HG02981 (cell line): Measurements from ENCODE around the gene WAC.
"Not testable (repeated sequence)": the region's sequence is repeated elsewhere in the genome, so short reads cannot be mapped to it uniquely, and the experiment has no call there.

Experiments used
- ATAC-seq: cut with Tn5 transposase; IDR thresholded peaks from one replicate; pipeline ENCODE4 v1.9.1; 2021; ENCODE audit warnings: mild to moderate bottlenecking, moderate library complexity; ENCODE audit not compliant: unreplicated experiment

WAC gene, protein sequence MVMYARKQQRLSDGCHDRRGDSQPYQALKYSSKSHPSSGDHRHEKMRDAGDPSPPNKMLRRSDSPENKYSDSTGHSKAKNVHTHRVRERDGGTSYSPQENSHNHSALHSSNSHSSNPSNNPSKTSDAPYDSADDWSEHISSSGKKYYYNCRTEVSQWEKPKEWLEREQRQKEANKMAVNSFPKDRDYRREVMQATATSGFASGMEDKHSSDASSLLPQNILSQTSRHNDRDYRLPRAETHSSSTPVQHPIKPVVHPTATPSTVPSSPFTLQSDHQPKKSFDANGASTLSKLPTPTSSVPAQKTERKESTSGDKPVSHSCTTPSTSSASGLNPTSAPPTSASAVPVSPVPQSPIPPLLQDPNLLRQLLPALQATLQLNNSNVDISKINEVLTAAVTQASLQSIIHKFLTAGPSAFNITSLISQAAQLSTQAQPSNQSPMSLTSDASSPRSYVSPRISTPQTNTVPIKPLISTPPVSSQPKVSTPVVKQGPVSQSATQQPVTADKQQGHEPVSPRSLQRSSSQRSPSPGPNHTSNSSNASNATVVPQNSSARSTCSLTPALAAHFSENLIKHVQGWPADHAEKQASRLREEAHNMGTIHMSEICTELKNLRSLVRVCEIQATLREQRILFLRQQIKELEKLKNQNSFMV

DNA sequence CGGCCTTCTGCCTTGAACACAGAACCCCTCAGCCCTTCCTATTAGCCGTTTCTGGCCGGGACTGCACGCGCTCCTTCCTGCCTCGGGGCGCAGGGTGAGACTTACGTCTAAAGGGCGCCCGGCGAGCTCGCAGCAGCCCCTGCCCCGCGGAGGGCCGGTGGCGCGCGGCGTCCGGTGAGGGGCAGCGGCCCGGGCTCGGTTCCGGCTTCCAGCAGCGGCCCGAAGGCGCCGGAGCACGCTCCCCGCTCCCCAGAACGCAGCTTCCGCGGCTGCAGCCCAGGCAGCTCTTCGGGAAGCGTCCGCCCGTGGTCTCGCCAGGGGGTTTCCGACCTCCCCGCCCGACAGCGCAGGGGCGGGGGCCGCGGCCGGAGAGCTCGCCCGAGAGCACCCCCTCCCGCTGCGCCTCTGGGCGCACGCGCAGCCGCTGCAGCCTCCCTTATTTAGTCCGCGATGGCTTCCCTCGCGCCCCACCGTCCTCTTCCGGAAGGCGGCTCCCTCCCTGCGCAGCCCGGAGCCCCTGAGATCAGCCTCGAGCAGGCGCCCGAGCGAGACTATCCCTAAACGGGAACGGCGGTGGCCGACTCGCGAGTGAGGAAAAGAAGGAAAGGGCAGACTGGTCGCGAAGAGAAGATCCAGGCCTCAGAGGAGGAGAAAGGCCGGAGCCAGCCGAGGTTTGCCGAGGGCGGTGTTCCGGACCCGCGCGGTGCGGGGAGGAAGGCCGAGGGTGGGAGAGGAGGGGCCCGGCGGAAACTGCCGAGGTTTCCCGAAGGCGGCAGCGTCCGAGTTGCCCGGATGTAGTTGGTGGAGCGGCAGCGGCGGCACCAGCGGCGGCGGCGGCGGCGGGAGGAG, at the start of gene WAC:
Gene WAC, plus strand, starts transcription at position 782 of the 849 bp plus-strand sequence. CDS start 462 bp downstream, outside the sequence.
- ATAC-seq = peak; percentile 79

DNA sequence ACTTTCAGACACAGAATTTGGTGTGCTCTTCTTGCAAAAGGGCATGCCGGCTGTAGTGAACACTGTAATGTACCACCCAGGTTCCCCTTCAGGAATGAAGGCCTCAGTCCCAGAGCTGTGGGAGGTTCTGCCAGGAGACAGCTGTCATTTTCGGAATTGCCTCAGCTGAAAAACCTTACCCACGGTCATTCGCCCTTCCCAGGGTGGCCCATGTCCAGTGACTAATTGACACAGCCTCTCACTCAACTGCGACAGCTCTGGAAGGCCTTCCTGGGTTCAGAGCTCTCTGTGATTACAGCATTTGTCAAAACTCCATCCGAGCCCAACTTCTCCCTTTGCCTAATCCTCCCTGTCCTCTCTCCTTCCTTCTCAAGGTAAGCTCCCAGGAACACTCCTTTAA, 43.7 kb upstream of the WAC start:
- ATAC-seq = no peak

DNA sequence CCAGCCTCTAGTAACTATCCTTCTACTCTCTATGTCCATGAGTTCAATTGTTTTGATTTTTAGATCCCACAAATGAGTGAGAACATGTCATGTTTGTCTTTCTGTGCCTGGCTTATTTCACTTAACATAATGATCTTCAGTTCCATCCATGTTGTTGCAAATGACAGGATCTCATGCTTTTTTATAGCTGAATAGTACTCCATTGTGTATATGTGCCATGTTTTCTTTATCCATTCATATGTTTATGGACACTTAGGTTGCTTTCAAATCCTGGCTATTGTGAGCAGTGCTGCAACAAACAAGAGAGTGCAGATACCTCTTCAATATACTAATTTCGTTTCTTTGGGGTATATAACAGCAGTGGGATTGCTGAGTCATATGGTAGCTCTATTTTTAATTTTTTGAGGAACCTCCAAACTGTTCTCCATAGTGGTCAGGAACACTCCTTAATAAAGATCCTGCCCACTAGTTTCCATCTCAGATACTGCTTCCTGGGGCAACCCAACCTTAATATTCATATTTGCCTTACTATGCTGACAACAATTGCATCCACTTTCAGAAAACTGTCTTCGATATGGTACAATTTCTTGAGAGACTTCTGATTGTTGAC, 42.6 kb upstream of the WAC start:
- ATAC-seq = not testable (repeated sequence)

DNA sequence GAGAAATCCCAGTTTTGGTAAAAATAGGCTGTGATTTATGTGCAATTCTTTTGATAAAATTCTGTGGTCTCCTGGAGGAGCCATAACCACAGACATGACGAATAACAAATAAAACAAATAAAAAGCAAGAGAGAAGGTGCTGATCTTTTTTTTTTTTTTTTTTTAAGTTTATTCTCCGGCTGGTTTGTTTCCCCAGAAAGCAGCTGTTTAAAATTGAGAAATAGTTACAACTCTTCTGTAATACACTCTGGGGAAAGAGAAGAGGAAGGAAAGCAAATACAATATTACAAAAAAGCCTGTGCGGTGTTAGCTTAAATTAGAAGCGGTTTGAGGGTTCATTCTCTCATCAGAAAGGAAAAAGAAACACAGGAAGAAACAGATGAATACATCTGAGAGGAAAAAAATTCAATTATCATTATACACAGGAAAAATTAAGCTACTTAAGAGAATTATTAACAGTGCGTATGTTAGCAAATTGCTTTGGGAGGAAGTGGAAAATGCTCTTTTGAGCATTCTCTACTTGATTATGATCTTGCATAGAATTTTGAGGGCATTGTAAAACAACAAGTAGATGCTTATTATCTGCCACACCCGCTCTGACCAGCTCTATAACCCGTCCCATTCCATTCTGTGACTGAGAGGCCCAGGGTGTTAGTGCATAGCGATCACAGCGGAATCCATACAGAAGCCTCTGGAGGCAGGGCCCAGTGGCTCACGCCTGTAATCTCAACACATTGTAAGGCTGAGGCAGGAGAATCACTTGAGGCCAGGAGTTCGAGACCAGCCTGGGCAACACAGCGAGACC, 40.6 kb upstream of the WAC start:
- ATAC-seq = no peak

DNA sequence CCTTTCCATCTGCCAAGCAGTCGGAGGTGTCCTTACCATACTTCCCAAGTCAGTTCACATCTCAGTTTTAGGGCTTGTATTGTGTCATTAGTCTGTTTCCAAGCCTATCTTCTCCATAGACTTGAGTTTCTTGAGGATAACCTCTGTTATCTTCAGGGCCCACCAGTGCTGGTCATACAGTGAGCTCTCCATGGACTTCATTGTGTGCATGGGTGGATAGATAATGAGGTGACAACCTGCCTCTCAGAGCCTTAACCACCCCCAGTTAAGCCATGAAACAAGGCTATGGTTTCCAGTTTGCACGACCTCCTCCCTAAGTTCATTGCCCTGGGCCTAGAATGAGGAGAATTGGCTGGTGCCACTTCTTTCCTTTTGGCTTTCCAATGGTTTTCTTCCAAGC, 38.5 kb upstream of the WAC start:
- ATAC-seq = no peak

DNA sequence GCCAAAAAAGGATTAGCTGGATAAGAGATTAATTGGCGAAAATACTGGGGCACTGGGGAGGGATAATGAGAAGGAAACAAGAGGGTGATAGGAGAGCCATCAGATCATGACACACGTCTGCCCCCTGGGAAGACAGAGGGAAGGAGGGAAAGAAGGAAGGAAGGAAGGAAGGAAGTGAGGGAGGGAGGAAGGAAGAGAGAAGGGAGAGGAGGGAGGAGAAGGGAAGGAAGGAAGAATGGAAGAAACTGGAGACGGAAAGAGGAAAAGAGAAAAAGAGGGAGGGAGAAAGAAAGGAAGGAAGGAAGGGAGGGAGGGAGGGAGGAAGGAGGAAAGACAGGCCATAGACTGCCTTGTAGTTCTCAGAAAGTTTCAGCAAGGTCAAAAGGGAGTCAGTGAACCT, 37.8 kb upstream of the WAC start:
- no peak for ATAC-seq

DNA sequence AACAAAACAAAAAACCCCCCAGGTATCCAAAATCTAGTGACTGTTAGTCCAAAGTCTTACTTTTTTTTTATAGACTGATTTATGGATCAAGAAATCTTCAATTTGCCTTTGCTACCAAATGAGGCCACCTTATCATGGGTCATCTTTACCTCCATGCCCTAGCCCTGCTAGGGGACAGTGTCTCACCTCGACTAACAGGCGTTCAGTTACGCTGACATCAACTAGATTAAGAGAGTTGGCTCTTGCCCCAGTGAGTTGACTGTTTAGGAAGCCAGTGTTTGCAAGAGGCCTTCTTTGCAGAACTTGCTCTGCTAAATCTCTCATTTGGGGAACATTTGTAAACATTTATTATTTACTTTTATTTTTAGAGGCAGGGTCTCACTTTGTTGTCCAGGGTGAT, 36.9 kb upstream of the WAC start:
- no peak for ATAC-seq

DNA sequence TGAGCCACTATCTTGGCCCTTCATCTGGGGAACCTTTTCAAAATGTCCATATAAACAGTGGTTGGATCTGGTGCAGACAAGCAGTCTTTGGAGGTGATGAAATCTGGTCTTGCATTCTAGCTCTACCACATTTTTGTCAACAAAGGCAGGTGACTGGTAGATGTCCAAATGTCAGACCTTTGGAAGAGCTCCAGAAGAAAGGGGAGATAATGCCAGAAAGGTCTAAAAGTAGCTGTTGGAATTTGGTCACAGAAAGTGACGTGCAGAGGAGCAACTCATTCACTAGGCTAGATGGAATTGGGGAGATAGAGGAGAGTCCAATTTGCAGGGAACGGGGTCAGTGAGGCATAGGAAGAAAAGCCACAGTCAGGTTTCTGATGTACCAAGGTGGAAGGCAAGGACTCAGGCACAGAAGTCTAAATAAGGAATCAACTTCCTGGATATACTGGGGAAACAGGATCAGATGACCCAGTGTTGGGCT, 36.4 kb upstream of the WAC start:
- ATAC-seq = no peak

DNA sequence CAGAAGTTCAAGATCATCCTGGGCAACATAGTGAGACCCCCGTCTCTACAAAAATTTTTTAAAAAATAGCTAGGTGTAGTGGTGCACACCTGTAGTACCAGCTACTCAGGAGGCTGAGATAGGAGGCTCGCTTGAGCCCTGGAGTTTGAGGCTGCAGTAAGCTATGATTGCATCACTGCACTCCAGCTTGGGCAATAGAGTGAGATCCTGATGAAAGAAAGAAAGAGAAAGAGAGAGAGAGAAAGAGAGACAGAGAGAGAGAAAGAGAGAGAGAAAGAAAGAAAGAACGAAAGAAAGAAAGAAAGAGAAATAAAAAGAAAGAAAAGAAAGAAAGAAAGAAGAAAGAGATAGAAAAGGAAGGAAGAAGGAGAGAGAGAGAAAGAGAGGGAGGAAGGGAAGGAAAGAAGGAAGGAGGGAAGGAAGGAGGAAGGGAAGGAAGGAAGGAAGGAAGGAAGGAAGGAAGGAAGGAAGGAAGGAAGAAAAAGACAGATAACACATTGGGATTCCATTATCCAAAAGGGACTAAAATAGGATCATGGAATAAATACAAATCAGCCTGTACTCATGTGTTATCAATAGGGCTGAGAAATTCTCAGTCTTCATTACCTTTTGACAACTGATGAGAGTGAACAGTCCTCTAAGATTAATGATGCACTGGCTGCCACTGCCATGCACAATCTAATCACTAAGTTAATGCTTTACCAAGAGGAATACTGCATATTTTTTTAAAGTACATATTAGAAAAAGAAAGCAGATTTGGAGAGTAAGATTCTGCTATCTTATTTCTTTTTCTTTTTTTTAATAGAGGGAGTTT, 35.4 kb upstream of the WAC start:
- no peak for ATAC-seq

DNA sequence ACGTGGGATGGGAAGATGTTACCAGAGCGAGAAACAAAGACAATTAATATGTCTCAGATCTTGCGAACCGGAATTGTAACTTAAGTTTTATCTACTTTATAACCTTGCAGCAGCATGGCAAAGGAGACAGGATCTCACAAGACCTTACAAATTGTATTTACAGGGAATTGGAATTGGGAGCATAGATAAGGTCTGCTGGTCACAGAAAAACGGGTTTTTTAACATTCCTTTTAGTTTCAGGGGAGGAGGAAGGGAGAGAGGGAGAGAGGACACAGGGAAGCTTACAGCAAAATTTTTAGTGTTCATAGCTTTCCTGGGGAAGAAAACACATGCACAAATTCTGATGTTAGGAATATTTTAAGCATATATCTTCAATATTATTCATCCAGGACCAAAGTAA, 32.7 kb upstream of the WAC start:
- ATAC-seq = not testable (repeated sequence)

DNA sequence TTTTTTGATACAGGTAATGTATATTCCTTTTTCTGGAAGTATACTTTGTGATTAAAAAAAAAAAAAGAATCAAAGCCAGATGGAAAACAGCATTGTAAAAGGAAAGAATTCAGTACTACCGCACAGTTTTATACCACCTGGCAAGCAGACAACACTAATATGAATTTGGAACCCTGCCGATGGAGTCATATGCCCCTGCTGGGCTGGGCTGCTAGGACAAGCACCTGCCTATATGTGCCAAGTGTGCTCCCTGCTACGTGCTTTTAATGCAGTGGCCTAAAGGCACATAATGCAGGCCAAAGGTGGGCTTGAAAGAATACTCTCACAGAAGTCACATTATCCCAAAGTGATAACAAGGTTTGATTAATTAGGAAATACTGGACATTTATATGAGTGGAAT, 29.8 kb upstream of the WAC start:
- no peak for ATAC-seq

DNA sequence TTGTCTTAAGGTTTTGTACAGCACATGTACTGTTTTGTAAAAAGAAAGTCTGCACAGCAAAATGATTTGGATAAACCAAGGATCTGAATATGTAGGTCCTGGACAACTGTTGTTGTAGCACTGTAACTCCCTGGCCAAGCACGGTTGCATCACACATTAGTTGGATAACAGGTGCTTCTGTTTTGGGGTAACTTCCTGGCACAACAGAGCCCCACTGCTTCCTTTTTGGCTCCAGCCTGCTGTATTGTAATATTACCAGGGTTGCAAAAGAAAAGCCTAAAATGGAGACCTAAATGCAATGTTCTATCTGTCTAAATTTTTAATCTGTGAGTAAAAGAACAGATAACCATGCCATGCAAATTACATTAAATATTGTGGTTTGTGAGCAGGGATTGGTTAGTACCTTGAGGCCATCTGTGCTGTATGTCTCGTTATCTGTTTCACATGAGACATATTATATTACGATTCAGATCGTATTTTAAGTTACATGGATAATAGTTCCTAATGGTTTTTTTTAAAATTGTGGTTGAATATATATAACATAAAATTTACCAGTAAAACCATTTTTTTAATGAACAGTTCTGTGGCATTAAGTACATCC, 27.5 kb upstream of the WAC start:
- no peak for ATAC-seq

DNA sequence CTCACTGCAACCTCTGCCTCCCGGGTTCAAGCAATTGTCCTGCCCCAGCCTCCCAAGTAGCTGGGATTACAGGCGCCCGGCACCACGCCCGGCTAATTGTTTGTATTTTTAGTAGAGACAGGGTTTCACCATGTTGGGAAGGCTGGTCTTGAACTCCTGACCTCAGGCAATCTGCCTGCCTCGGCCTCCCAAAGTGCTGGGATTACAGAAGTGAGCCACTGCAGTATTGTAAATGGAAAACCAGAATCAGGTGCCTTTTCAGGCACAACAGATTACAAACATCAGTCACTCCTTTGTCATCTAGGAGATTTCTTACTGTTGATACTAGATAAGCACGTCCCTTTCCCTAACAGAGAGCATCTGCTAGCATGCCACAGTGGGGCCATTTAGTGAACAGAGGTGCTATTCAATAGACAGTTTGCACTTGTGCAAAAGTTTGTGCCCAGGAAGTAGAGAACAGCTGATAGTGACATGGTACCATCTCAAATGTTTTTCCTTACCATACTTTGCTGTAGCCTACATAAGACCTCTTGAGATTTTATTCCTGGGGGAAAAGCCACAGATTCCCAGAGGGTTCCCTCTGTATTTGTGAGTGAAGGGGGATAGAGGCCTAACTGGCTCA, 24.5 kb upstream of the WAC start:
- no peak for ATAC-seq

DNA sequence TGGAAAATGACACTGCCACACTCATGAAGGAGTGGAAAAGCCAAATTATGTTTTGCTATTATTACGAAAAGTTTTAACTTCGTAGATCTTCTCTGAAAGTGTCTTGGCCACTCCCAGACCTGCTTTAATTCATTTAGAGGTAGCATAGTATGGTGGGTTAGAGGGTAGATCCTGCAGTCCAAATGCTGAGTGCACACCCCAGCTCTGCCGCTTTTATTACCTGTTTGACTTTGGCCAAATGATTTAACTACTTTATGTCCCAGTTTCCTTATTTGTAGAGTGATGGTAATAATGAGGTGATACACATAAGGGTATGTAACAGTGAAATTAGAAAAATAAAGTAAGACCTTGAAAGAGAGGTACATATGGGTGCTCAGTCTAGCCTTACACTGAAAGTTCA, 23.6 kb upstream of the WAC start:
- no peak for ATAC-seq

DNA sequence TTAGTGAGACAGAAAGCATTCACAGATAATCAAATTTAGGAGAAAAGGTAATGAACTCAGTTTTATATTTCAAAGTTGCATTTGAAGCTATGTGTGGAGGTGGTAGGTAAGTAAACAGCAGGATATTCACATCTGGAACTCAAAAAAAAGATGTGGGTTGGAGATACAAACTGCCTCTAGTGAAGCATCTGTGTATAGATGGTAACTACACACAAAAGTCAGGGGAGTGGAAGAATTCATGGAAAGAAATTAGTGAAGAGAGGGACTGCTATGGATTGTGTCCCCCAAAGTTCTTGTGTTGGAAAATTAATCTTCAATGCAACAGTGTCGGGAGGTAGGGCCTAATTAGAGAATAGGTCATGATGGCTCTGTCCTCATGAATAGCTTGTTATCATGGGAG, 18.3 kb upstream of the WAC start:
- ATAC-seq = no peak

DNA sequence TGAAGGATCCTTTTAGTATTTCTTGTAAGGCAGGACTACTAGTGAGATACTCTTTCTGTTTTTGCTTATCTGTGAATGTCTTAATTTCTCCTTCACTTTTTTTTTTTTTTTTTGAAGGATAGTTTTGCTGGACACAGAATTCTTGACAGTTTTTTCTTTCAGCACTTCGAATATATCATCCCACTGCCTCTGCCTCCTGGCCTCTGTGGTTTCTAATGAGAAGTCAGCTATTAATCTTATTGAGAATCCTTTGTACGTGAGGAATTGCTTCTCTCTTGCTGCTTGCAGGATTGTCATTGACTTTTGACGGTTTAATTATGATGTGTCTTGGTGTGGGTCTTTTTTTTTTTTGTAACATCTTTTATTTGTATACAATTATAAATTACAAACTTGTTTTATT, 12.6 kb upstream of the WAC start:
- no peak for ATAC-seq

DNA sequence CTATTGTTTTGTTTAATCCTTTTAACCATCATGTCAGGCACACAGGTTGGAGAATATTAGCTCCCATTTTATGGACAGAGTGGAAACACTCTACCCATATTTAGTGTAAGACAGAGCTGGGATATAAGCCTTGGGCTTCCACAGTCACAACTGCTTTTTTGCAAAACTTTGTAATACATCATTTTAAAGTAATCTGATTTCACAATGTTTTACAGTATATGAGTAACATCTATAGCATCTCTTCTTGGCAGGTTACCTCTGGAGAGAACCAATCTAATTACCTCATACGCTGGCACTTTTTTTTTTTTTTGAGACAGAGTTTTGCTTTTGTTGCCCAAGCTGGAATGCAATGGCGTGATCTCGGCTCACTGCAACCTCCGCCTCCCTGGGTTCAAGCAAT, 12.1 kb upstream of the WAC start:
- ATAC-seq = not testable (repeated sequence)

DNA sequence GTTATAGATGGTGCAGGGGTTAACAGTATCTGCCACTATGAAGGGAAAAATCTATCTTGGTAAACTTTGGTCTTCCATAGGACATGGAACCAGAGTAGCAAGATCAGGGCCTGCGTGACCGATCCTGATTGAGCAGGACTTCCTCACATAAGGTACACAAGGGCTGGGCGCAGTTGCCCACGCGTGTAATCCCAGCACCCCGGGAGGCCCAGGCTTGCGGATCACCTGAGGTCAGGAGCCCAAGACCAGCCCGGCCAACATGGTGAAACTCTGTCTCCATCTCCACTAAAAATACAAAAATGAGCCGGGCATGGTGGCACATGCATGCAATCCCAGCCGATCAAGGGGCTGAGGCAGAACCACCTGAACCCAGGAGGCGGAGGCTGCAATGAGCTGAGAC, 11.0 kb upstream of the WAC start:
- not testable (repeated sequence) for ATAC-seq
